GM18519 (cell line): Measurements from ENCODE around the gene PRKCH.
"Not testable (repeated sequence)": the region's sequence is repeated elsewhere in the genome, so short reads cannot be mapped to it uniquely, and the experiment has no call there.

ENCODE experiments used
- ATAC-seq: cut with Tn5 transposase; IDR thresholded peaks from one replicate; pipeline ENCODE4 v1.9.1; 2021; ENCODE audit warnings: mild to moderate bottlenecking, moderate library complexity; ENCODE audit not compliant: unreplicated experiment, low FRiP score

PRKCH gene

DNA sequence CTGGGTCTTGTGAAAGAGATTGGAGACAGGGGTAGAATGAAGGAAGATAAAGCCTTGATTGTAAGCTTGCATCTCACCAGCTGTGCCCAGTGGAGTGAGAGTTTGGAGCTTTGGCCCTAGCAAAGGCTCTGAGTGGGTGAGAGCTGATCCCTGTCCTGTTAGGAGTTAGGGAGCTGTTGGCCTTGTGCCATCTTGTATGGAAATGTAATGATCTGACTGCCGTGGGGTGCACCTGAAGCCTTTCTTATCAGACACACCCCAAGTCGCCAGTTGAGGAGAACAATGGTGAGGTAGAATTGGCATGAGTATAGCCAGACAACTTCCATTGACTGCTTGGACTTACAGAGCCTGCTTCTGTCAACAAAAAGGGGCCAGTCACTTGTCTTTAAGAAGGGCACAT, 130.1 kb downstream of the PRKCH start:
- no peak for ATAC-seq

DNA sequence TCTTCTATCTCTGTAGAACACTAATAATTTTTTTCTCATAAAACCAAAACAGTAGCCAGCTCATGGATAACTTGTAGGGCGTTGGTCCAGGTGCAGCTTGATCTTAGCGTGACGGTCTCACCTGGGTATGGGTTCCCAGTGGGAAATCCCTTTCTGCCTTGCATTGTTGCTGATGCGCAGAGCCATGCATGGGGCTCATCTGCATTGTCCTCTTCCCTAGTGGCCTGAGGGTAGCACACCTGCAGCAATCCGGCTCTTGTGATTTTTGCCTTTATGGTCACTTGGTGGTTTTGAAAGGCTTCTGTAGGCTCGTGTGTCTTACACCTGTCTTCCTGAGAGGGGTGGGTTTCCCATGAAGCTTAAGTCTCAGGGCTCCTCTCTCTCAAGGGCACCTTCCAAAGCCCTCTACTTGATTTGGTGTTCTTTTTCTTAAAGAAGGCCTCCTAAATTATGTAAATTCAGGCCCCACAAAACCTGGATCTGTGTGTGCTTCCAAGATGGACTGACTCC, 130.6 kb downstream of the PRKCH start:
- ATAC-seq = no peak

DNA sequence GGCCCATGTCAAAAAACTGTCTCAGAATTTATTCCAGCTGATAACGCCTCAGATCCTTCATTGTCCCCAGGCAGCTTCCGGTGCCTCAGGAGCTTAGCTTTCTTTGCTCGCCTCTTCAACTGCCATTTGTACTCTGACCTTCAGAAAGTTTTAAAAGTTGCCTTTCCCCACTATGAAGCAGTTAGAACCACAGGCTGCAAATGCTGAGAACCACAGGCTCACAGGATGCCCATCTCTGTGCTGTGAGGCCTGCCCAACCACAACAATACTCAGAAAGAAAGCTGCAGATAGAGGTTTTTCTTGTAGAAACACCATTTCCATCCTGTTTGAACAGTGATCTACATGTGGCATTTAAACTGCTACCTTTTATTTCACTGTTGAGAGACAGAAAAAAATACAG, 131.1 kb downstream of the PRKCH start:
- no peak for ATAC-seq

DNA sequence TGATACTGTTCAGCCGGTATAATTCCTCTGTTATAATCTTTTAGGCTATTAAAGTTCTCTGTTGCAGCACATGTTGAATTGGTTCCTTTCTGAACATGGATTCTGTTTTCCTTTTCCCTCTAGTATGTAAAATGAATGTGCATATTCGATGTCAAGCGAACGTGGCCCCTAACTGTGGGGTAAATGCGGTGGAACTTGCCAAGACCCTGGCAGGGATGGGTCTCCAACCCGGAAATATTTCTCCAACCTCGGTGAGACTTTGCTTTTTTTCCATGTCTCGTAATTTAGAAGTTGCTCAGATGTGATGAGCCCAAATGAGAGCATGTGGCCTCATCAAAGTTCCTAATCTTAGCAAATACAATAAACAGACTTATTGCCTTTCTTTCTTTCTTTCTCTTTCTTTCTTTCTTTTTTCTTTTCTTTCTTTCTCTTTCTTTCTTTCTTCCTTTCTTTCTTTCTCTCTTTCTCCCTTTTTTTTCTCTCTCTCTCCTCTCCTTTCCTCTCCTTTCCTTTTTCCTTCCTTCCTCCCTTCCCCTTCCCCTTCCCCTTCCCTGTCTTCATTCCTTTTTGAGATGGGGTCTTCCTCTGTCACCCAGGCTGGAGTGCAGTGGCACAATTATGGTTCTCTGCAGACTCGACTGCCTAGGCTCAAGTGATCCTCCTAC, 131.9 kb downstream of the PRKCH start:
- no peak for ATAC-seq

DNA sequence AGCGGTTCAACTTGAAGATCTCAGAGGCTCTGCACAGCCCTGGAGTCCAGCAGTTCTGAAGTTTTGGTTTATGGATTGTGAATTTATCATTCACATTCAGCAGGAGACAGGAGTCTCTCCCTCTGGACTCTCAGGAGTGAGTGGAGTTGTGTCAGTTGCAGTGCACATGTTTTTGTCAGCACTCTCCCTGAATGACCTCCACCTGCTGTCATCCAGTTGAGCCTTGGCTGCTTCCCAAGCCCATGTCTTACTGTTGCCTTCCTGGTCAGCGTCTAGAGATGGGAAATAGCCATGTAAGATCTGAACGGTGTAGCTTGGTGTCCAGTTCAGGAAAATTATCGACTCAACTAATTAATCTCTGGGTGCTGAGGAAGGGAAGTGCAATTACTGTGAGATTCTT, 133.2 kb downstream of the PRKCH start:
- no peak for ATAC-seq

DNA sequence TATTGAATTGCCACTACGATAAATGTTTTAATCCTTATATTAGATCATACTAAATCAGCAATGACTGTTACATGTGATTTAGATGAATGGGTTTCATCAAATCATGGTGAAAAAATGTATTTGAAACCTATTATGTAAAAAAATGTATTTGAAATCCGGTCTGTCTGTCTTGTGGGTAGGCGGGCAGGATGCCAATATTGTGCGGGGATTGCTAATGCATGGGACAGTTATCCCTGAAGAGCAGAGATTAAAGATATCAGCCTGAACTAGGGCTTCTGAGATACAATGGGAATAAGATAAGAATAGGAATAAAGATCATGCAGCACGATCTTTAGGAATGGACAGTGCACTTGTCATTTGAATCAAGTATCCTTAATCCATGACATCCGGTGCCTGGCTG, 134.0 kb downstream of the PRKCH start:
- no peak for ATAC-seq

DNA sequence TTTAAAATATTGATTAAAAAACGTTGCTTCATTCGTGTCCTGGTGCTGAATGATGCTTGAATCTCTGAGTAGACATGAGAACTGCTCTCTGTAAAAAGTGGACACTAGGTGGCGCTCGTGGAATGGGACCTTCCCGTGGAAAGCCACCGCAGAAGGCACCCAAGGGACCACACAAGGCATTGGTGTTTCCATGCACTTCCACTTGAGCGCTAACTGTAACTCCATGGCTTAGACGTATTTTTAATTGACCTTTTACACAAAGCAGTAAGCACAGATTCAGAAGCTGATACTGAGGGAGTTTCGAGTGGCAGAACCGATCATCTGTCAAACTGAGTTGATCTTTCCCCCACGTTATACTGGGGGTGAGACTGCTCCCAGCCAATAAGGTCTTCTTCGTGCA, 135.3 kb downstream of the PRKCH start:
- ATAC-seq = no peak

DNA sequence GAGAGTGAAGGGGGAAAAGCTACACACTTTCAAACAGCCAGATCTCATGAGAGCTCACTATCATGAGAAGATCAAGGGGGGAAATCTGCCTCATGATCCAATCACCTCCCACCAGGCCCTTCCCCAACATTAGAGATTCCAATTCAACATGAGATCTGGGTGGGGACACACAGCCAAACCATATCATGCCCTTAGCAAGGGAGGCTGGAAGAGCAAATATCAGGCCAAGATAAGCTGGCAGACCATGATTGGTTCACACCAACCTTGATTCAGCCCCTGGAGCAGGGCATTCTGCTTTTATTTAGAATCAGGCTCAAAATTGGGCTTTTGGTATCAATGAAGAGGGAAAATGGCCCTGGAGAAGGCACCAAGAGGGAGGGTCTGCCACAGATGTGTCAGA, 137.4 kb downstream of the PRKCH start:
- ATAC-seq = no peak

DNA sequence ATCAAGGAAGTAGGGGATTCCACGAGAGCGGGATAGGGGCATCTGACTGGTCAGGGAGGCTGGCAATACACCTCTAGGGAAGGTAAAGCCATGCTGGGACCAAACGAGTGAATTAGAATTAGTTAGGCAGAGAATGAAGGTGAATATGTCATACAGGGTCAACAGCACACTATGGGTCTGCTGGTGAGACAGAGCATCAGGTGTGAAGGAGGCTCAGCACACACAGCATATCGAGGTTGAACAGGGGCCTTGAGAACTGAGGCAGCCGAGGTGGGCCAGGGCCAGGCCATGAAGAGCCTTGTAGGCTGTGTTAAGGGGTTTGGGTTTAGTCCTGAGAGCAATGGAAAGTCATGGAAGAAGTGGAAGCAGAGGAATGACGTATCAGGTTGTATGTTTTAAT, 137.8 kb downstream of the PRKCH start:
- no peak for ATAC-seq

DNA sequence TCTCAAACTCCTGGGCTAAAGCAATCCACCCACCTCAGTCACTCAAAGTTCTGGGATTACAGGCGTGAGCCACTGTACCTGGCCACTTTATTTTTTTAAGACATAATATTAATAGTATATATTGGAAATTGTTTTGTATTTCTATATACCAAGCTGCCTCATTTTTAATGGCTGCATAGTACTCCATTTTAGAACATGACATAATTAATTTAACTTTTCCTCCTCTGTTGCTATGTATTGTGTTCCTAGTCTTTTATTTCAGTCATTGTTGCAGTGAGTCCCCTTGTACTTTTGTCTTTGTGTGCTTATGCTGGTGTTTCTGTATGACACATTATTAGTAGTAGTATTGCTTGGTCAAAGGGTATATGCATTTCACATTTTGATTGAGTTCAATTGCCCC, 138.7 kb downstream of the PRKCH start:
- ATAC-seq = no peak

DNA sequence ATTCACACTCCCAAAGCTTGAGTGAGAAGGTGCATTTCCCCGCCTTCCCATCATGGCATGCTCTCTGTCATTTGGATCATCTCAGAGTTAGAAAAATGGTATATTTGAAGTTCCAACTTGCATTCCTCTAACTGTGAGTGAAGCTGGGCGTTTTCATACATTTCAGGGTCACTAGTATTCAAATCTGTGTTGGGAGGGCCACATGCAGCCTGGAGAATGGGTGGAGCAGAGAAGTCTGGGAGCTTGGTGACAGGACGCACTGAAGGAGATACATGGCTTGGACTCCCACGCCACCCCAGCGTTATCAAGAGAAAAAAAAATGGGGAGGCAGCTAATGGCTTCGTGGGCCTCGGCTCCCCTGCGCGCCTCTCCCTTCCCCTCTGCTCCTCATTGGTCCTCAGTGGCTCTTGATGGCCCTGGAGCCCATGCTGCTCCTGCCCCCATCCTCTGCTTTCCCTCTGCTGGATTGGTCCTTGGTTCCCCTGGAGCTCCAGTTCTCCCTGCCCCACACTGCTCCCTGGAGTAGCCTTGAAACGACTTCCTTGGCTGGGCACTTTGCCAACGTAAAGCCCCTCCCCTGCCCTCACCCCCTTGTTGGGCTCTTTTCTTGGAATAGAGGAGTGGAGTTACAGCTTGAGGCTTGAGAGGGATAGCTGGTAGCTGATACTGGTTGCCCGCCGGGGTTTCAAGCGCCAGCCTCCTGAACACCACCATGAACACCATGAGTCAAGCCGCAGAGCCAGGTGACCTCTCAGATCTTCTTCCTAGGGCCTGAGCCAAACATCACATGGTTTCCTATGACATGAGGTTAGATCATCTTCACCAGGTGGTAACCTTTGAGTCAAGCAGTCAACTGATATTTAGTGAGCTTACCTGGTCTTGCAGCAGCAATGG, 139.6 kb downstream of the PRKCH start:
- ATAC-seq = no peak

DNA sequence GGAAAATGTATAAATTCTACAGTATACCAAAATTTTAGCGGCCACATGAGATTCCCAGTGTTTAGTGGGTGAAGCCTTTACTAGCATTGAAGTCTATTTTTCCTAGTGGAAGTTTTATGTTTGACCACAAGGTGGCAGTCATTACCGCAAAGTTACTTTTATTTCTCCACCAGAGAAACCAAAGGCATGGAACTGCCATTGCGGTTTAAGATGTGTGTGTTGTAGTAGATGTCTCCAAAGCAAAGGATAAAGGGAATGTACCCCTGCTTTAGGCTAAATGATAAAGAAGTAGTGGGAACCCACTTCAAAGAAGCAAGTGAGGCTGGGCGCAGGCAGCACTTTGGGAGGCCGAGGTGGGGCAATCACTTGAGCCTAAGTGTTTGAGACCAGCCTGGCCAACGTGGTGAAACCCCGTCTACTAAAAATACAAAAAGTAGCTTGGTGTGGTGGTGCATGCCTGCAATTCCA, 140.5 kb downstream of the PRKCH start:
- no peak for ATAC-seq

DNA sequence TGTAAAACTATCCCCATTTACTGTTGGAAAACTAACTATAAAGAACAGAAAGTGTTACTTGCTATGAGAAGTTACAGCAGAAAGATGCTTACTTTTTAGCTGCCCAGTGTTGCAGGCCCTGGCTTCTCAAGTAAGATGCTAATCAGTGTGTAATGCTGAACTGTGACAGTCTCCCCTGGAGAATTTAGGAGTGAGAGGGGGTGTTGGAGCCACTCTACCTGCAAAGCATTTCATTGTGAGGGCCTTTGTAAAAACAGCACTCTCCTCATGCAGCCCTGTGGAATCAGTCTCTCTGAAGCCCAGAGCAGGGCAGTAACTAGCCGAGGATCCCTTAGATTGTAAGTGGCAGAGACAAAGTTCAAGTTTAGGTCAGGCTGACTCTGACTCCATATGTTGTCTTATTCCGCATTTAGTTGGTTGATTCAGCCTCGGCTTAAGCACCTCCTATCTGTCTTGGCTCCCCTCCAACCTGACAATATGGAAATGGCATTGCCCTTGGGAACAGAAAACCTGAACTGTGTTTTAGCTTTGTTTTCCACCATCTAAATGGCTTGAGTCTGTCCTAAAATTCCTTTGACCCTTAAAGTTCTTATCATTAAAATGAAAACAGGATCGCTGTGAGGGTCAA, 141.3 kb downstream of the PRKCH start:
- no peak for ATAC-seq

DNA sequence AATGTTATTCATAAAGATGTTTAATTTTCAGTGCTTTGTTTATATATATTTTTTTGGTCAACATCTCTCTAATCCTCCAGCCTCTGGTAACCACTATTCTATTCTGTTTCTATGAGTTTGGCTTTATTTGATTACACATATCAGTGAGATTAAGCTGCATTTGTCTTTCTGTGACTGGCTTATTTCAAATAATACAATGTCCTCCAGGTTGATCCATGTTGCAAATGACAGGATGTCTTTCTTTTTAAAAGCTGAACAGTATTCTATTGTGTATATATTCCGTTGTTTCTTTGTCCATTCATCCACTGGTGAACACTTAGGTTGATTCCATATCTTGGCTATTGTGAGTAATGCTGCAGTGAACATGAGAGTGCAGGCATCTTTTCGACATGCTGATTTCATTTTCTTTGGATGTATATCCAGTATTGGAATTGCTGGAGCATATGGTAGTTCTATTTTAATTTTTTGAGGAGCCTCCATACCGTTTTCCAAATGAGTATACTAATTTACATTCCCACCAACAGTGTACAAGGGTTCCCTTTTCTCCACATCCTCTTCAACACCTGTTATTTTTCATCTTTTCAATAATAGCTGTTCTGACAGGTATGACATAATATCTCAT, 142.4 kb downstream of the PRKCH start:
- ATAC-seq = no peak

DNA sequence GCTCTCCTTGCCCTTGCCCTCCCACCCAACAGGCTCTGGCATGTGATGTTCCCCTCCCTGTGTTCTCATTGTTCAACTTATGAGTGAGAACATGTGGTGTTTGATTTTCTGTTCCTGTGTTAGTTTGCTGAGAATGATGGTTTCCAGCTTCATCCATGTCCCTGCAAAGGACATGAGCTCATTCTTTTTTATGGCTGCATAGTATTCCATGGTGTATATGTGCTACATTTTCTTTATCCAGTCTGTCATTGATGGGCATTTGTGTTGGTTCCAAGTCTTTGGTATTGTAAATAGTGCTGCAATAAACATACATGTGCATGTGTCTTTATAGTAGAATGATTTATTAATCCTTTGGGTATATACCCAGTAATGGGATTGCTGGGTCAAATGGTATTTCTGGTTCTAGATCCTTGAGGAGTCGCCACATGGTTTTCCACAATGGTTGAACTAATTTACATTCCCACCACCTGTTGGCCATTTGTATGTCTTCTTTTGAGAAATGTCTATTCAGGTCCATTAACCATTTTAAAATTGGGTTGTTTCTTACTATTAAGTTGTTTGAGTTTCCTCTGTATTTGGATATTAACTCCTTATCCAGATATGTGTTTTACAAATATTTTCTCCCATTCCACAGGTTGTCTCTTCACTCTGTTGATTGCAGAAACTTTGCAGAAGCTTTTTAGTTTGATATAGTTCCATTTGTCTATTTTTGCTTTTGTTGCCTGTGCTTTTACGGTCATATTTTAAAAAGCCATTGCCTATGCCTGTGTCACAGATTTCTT, 143.4 kb downstream of the PRKCH start:
- not testable (repeated sequence) for ATAC-seq

DNA sequence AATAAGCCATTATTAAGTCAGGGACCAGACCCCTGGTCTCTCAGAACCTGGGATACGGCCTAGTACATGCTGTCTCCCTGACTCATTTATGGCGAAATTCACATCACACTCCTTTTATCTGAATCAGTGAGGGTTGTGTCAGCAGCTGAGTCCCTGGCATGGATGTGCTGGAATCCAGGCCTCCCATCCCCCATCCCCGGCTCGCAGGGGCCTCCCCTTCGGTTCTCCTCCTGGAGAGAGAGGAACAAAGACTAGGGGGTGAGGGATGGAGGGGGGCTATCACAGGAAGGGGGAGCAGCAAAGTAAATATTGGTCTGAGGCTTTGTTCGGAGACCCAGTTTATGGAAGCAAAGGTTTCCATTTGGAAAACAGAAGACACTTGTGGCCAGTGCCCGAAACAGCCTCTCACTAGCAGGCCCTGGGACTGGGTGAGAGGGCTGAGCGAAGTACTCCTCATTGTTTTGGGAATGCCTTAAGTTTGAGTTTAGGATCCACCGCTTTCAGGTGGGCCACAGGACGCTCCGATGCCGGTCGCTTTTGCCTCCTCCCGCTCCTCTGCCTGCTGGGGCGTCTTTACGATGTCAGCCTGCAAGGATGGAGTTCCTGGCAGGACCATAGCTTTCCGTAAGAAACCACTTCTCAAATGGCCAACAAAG, 145.0 kb downstream of the PRKCH start:
- no peak for ATAC-seq

DNA sequence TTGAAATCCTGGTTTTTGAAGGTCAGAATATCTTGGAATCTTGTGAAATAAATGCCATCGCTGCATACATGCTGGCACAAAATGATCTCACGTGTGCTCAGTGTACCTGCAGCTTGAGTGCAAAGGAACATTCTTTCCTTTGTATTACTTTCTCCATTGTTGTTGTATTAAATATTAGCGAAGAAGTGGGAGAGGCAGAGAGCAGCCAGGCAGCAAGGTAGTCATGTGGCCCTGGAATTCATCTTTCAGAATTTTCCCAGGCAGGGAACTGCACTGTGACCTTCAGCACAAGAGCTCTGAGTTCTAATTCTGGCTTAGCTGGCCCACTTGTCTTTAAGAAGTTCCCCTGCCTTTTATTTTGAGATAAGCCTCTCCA, 145.5 kb downstream of the PRKCH start:
- no peak for ATAC-seq

DNA sequence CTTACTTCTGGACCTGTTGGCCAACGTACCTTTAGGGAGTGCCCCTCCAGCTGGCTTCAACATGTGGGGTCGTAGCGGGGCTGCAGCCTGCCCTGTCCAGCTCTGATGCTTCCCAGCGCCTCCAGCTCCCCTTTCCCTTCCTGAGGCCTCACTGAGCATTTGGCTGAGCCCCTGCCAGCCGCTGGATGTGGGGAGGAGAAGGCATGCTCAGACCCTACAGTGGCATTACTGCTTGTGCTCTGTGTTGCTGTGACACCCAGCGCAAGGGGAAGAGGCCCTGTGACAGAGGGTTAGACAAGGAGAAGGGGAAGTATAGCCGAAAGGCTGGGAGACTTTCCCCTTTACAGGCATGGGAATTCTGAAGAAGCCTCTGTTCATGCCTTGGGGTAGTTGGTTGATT, 145.9 kb downstream of the PRKCH start:
- ATAC-seq = no peak

DNA sequence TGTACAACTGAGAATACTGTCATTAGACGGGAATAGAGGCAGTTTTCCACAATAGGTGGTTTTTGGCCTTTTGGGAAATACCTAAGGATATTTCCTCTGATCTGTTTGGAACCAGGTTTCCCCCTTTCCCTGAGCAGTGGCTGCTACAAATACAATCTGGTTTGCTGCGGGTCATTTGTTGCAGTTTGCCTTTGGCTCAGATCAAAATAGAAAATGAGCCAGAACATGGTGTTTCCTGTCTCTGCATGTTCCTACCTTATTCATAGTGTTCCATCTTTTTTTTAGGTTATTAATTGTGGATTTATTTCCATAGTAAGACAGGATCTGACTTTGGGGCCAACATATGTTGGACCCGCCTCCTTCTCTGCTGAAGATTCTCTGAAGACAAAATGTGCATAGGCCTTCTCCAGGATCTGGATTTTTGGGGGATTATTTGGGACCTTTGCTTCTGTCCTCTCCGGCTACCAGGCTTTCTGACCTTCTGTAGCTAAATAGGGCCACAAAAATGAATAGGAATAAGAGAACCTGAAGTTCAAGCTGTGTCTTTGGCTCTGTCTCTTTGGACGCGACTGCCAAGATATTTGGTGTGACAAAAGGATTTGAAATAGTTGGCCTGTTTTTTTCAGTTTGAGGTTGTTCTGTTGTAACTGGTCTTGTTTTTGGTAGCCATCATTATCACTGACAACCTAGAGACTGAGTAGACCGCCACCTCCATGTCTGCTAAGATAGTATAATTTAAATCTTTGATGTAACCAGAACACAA, 146.9 kb downstream of the PRKCH start:
- no peak for ATAC-seq
